BLaER1 (cell line): ENCODE measurements around the gene PNLIPRP3.

Source experiments
- H3K27ac ChIP-seq: shearing (Covaris generic); formaldehyde crosslinking; 2 replicates; pipeline ENCODE4 v1.8.1; 2022
- H3K27me3 ChIP-seq: shearing (Covaris generic); formaldehyde crosslinking; 2 replicates; pipeline ENCODE4 v1.8.1; 2022
- H3K36me3 ChIP-seq: shearing (Covaris generic); formaldehyde crosslinking; 2 replicates; pipeline ENCODE4 v1.8.1; 2022
- H3K4me1 ChIP-seq: shearing (Covaris generic); formaldehyde crosslinking; 2 replicates; pipeline ENCODE4 v1.8.1; 2022
- H3K4me2 ChIP-seq: shearing (Covaris generic); formaldehyde crosslinking; 2 replicates; pipeline ENCODE4 v1.8.1; 2022
- H3K4me3 ChIP-seq: shearing (Covaris generic); formaldehyde crosslinking; 2 replicates; pipeline ENCODE4 v1.8.1; 2022
- H3K9ac ChIP-seq: shearing (Covaris generic); formaldehyde crosslinking; 2 replicates; pipeline ENCODE4 v1.8.1; 2022
- H3K9me3 ChIP-seq: shearing (Covaris generic); formaldehyde crosslinking; 2 replicates; pipeline ENCODE4 v1.8.1; 2022
- H4K20me1 ChIP-seq: shearing (Covaris generic); formaldehyde crosslinking; 2 replicates; pipeline ENCODE4 v1.8.1; 2022
- Cebpa-rat ChIP-seq: shearing (Covaris generic); IDR thresholded peaks from 2 replicates; pipeline ENCODE4 v1.8.1; 2022

The PNLIPRP3 gene

DNA sequence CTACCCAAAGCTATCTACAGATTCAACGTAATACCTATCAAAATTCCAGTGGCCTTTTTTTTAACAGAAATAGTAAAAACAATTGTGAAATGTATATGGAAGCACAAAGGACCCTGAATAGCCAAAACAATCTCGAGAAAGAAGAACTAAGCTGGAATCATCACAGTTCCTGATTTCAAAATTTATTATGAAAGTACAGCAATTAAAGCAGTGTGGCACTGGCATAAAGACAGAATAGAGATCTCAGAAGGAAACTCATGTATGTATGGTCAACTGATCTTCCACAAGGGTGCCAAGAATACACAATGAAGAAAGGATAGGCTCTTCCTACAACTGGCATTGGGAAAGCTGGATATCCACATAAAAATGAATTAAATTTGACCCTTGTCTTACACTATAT lies 23.2 kb downstream of the PNLIPRP3 start:
- H4K20me1 ChIP-seq, result no peaks in the 10 kb centered on the region
- no peaks in the 10 kb centered on the region for H3K4me1 ChIP-seq
- no peak overlapping the region for H3K9ac ChIP-seq
- H3K36me3 ChIP-seq, result no peaks in the 10 kb centered on the region
- no peak overlapping the region for H3K4me2 ChIP-seq
- TF ChIP-seq Cebpa-rat, result no peak
- no peaks in the 10 kb centered on the region for H3K9me3 ChIP-seq
- H3K4me3 ChIP-seq, result no peak overlapping the region
- H3K27me3 ChIP-seq, result no peaks in the 10 kb centered on the region
- no peak overlapping the region for H3K27ac ChIP-seq

GRCh38 chr10:116451711-116452337 lies 24.2 kb downstream of the PNLIPRP3 start:
- no peaks in the 10 kb centered on the region for H4K20me1 ChIP-seq
- H3K36me3 ChIP-seq, result no peaks in the 10 kb centered on the region
- no peak overlapping the region for H3K27ac ChIP-seq
- no peak for TF ChIP-seq Cebpa-rat
- no peak overlapping the region for H3K9ac ChIP-seq
- no peaks in the 10 kb centered on the region for H3K27me3 ChIP-seq
- H3K9me3 ChIP-seq, result no peaks in the 10 kb centered on the region
- no peak overlapping the region for H3K4me2 ChIP-seq
- H3K4me1 ChIP-seq, result no peaks in the 10 kb centered on the region
- no peak overlapping the region for H3K4me3 ChIP-seq

- H3K27ac ChIP-seq, result no peak overlapping the region
- no peak for TF ChIP-seq Cebpa-rat
Measured at GRCh38 chr10:116452338-116452720, 24.7 kb downstream of the PNLIPRP3 start.

DNA sequence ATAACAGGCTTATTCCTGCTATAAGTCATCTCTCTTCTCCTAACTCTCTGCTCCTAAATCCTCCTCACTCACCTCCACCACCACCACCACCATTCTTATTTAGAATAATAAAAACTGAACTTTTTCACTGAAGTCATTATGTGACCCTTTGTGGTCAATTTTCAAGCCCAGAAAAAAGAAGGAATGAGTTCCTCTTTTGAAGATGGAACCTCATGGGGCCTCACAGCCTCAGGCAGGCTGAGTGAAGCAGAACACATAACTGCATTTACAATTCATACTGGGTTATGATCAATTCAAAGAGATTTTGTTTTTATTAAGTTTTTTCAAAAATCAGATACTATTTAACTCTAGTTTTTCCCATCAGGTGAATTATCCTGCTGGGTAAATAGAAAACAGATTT lies 29.8 kb downstream of the PNLIPRP3 start:
- Histone ChIP-seq H3K9me3 (no peaks in the 10 kb centered on the region), H3K4me3 (no peak overlapping the region), H3K9ac (no peak overlapping the region), H3K27me3 (no peaks in the 10 kb centered on the region), H3K4me2 (no peak overlapping the region), H3K4me1 (peaks cover 7% of the 10 kb centered on the region; the same call in 1 of the 2 replicates), H3K36me3 (no peaks in the 10 kb centered on the region), H4K20me1 (no peaks in the 10 kb centered on the region), H3K27ac (no peak overlapping the region)
- no peak for TF ChIP-seq Cebpa-rat

More at GRCh38 chr10:116452338-116452720, 24.7 kb downstream of the PNLIPRP3 start:
- H3K9me3 ChIP-seq, result no peaks in the 10 kb centered on the region
- no peaks in the 10 kb centered on the region for H3K36me3 ChIP-seq
- no peaks in the 10 kb centered on the region for H3K27me3 ChIP-seq
- peaks cover 2% of the 10 kb centered on the region; the same call in 1 of the 2 replicates for H3K4me1 ChIP-seq
- H3K4me3 ChIP-seq, result no peak overlapping the region
- no peaks in the 10 kb centered on the region for H4K20me1 ChIP-seq
- no peak overlapping the region for H3K4me2 ChIP-seq
- no peak overlapping the region for H3K9ac ChIP-seq

GRCh38 chr10:116460219-116460618 lies 32.6 kb downstream of the PNLIPRP3 start:
- Histone ChIP-seq H3K36me3 (no peaks in the 10 kb centered on the region), H4K20me1 (no peaks in the 10 kb centered on the region), H3K27ac (no peak overlapping the region), H3K9me3 (no peaks in the 10 kb centered on the region), H3K9ac (no peak overlapping the region), H3K4me1 (peaks cover 16% of the 10 kb centered on the region), H3K4me2 (no peak overlapping the region), H3K27me3 (no peaks in the 10 kb centered on the region), H3K4me3 (no peak overlapping the region)
- no peak for TF ChIP-seq Cebpa-rat

- H3K27ac ChIP-seq, result no peak overlapping the region
- H4K20me1 ChIP-seq, result no peaks in the 10 kb centered on the region
- peaks cover 16% of the 10 kb centered on the region for H3K4me1 ChIP-seq
- H3K4me2 ChIP-seq, result no peak overlapping the region
- TF ChIP-seq Cebpa-rat, result no peak
- no peaks in the 10 kb centered on the region for H3K36me3 ChIP-seq
- H3K4me3 ChIP-seq, result no peak overlapping the region
- H3K27me3 ChIP-seq, result no peaks in the 10 kb centered on the region
- no peaks in the 10 kb centered on the region for H3K9me3 ChIP-seq
- H3K9ac ChIP-seq, result no peak overlapping the region
Measured at GRCh38 chr10:116461680-116462079, 34.0 kb downstream of the PNLIPRP3 start.

DNA sequence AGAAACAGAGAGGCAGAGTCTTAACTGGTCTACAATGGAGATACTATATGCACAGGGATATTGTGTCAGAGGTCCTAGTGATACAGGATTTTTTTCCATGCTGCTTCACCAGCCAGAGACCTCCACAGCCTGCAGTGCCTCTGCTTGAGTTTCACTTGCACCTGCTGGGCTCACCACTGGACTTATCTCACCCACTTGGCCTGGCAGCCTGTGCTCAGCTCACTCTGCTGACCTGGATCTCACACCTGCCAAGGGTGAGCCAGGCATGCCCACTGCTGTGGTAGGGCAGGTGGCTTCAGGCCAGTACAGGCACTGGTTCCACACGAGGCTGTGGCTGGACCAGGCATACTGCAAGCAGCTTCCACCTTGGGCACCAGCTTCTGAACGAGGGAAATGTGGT lies 36.6 kb downstream of the PNLIPRP3 start:
- H3K4me1 ChIP-seq, result peaks cover 9% of the 10 kb centered on the region
- H3K4me2 ChIP-seq, result peak overlapping the region; percentile 3
- TF ChIP-seq Cebpa-rat, result no peak
- H4K20me1 ChIP-seq, result no peaks in the 10 kb centered on the region
- H3K9me3 ChIP-seq, result no peaks in the 10 kb centered on the region
- H3K36me3 ChIP-seq, result no peaks in the 10 kb centered on the region
- no peak overlapping the region for H3K4me3 ChIP-seq
- no peak overlapping the region for H3K9ac ChIP-seq
- no peak overlapping the region for H3K27ac ChIP-seq
- no peaks in the 10 kb centered on the region for H3K27me3 ChIP-seq

- H3K27me3 ChIP-seq, result no peaks in the 10 kb centered on the region
- H3K36me3 ChIP-seq, result no peaks in the 10 kb centered on the region
- no peaks in the 10 kb centered on the region for H4K20me1 ChIP-seq
- H3K4me2 ChIP-seq, result no peak overlapping the region
- no peak overlapping the region for H3K9ac ChIP-seq
- no peak overlapping the region for H3K4me3 ChIP-seq
- no peak for TF ChIP-seq Cebpa-rat
- peaks cover 9% of the 10 kb centered on the region for H3K4me1 ChIP-seq
- no peak overlapping the region for H3K27ac ChIP-seq
- no peaks in the 10 kb centered on the region for H3K9me3 ChIP-seq
Measured at GRCh38 chr10:116465546-116465945, 37.9 kb downstream of the PNLIPRP3 start.

- no peak for TF ChIP-seq Cebpa-rat
- Histone ChIP-seq H3K4me1 (peaks cover 9% of the 10 kb centered on the region), H3K27ac (no peak overlapping the region)
Measured at GRCh38 chr10:116466715-116467422, 39.2 kb downstream of the PNLIPRP3 start.

DNA sequence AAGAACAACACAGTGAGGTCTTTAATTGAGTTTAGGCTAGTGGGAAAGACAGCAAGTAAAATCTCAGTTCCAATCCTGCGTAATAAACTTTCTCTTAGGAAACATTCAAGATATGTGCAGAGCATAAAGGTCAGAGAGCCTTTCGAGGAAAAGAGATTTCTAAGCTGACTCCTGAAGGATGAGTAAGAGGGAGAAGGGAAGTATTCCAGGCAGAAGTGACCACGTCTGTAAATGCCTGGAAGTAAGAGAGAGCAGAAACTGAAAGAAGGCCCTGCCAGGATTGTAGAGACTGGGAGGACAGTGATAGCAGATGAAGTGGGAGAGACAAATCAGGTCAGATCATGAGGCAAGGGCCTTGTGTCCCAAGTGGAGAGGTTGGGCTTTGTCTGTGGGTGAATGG lies 41.8 kb downstream of the PNLIPRP3 start:
- Histone ChIP-seq H3K9ac (no peak overlapping the region), H3K4me1 (peaks cover 6% of the 10 kb centered on the region), H3K4me2 (no peak overlapping the region), H3K27me3 (no peaks in the 10 kb centered on the region), H3K36me3 (no peaks in the 10 kb centered on the region), H3K4me3 (no peak overlapping the region), H3K9me3 (no peaks in the 10 kb centered on the region), H3K27ac (no peak overlapping the region), H4K20me1 (no peaks in the 10 kb centered on the region)
- no peak for TF ChIP-seq Cebpa-rat

More at GRCh38 chr10:116466715-116467422, 39.2 kb downstream of the PNLIPRP3 start:
- no peaks in the 10 kb centered on the region for H3K9me3 ChIP-seq
- no peak overlapping the region for H3K4me3 ChIP-seq
- H3K36me3 ChIP-seq, result no peaks in the 10 kb centered on the region
- H3K9ac ChIP-seq, result no peak overlapping the region
- H3K27me3 ChIP-seq, result no peaks in the 10 kb centered on the region
- no peak overlapping the region for H3K4me2 ChIP-seq
- H4K20me1 ChIP-seq, result no peaks in the 10 kb centered on the region
